Left forelimb (tissue), 1 donor: ENCODE measurements around the gene MDGA2.
"Not testable (repeated sequence)": the region's sequence is repeated elsewhere in the genome, so short reads cannot be mapped to it uniquely, and the experiment has no call there.

Experiments
- DNase-seq: peaks from one replicate; pipeline ENCODE4 v3.0.0-alpha.2; 2018; ENCODE audit warnings: low spot score

The MDGA2 gene

DNA sequence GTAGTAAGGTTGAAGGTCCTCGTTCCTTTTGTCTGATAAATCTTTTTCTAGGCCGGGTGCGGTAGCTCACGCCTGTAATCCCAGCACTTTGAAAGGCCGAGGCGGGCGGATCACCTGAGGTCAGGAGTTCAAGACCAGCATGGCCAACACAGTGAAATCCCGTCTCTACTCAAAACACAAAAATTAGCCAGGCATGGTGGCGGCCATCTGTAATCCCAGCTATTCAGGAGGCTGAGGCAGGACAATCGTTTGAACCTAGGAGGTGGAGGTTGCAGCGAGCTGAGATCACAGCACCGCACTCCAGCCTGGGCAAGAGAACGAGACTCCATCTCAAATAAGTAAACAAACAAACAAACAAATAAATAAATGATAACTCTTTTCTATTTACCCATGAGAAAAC is 51.3 kb downstream of the MDGA2 start:
- DNase-seq = not testable (repeated sequence)

DNA sequence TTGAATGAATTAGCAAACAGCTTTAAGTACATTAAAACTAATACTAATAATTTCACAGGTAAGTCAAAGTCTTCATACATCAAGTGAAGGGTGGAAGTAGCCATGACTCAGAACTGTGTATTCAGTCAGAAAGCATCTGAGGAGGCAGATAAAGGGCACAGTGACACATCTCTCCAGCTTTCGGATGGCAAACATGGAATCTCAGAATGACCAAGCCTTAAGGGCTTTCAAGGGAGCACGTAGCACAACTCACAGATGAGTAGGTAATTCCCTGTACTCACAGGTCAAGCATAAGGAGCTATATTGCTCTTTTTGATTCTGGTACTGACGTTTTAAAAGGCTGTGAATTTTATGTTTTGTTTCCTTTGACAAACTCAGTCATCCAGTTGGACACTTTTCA is 56.0 kb downstream of the MDGA2 start:
- DNase-seq = no peak

DNA sequence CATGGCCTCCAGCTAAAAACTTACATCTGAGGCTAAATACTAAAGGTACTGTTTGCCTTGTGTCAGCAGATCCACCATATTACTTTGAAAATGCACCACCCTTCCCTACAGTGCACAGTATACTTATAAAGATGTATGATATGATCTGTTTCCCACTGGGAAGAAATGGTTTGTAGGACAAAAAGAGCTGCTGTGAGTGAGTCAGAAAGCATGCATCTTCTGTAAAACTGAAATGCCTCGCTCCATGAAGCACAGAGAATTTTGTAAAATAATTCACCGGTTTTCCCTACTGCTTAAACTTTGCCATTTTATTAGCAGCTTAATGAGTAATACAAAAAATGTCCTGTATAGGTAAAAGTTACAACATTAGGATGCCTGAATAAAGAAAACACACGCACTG is 68.8 kb downstream of the MDGA2 start:
- no peak for DNase-seq

DNA sequence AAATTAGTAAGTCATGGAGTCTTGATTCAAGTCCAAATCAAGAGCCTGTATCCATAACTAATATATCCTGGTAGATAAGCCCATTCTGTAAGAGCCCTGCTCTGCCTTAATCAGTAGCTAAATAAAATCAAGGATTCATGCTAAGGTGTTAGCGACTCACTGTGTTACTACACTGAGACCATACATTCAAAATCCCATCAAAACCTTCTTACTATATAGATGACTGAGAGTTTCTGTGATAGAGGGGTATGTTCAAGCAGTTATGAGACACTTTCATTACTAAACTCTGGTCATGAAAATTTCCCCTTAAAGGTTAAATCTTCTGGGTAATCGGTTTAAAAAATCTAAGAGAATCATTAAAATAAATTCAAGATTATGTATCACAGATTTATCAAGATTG is 78.5 kb downstream of the MDGA2 start:
- no peak for DNase-seq

DNA sequence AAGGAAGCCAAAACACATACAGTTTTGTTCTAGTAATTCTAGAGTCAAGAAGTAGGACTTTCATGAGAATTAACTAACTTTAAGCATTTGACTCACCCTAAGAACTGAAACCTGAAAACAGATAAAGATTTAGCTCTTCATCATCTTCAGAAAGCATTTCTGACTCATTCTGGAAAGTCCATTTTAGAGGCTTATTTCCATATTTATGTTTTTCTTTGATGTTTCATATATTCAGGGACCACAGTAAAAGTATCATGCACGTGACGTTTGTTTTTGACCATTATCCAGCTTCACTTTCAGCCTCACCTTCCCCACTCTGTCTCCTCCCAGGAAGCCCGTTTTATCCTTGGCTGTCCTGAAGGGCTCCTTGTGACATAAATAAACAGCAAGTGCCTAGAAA is 79.2 kb downstream of the MDGA2 start:
- no peak for DNase-seq

DNA sequence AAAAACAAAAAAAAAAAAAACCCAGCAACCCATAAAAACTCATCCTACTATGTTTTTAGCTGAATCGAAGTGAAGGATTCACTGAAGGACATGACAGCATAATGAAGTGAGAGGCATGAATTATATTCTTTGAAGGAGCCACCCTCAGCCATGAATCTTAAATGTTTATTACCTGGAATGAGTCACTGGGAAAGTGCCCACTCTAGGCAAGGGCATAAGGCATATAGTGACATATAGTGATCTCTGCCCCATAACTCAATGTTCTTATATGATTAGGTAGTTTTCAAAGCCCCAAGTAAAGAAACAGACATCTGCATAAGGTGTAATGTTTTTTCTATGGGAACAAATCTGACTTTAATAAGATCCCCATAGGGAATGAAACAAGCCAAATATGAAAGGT is 79.9 kb downstream of the MDGA2 start:
- no peak for DNase-seq

DNA sequence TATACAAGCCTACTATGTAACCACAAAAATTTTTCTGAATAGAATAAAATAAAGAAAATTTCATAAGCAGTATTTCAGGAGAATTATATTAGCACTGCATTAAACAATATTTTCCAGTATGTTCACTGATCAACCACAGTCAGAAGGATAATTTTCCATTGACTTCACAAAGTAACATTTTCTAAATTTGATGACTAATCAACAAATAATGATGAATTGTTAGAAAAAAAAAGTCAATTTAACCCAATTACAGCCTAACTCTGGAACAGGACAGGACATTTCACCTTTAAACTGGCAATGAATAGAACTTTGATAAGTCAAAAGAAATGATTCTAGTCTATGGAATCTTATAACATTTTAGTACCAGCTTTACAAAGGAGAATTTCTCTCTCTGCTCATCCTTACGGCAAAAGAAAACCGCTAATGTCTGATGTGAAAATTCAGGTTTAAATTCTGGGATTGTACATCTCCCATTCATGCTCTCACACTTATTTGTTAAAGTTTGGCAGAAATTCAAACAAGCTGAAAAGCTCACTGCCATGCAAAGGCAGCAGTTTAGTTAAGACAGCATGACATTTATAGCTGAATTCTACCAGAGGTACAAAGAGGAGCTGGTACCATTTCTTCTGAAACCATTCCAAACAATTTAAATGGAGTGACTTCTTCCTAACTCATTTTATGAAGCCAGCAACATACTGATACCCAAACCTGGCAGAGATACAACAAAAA is 84.5 kb downstream of the MDGA2 start:
- DNase-seq = no peak

DNA sequence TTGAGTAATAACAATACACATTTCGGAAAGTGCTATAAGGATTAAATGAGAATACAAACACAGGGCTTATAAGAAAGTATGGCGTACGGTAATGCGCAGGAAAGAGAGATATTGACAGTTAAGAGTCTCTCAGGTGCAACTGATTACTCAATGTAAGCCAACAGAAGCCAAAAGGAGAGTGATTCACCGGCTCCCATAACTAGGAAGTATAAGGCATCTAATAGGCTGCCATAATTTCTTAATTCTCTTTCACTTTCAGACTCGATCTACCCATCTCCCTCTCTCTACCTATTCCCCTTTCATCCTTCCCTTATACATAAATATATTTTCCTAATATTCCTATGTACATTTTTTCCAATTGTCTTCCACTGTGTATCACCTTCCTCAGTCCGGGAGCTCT is 90.0 kb downstream of the MDGA2 start:
- DNase-seq = no peak

DNA sequence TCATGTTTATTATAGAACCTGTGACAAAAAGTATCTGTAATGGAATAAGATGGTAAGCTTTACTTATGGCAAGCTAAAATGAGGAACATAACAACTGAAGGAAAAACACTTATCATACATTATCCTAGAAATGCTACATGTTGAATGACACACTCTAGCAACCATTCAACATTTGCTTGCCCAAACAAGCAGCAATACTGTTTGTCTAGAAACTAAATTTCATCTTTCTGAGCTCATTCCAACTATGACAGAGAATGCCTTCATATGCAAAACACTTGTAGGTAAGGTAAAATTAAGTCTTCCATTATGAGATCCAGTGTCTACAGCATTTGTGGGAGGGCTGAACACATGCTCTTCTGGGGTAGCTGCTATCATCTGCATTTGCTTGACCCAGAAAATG is 108.1 kb downstream of the MDGA2 start:
- DNase-seq = no peak

DNA sequence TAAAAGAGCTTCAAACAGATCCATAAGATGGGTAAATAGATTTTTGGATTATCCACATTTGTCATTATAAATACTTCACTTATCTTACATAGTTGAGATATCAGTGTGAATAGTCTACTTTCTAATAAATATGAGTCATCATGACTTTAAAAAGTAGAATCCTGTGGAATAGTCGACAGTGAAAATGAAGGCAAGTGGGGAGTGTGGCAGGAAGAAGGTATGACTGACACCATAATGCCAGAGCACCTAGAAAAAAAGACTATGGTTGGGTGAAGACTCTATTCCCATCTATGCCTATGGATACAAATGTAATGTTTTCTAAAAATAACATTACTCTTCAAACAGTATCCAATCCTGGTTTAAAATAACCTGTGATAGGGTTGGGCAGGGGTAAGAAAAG is 117.5 kb downstream of the MDGA2 start:
- no peak for DNase-seq

DNA sequence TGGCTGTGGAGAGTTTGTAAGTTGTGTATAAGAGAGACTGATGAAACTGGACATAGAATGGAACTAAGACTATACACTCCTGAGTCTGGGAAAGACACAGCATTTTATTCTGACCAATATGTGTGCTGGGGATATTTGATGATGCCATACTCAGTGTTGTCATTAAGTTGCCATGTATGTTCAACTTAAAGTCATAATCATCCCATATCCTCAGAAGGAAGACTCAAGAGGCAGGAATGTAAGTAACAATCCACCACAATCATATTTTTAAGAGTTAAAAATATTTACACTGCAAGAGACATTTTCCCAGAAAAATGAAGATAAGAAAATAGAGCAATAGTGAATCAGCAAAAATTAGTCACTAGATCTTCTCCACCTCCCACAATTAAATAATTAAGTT is 120.1 kb downstream of the MDGA2 start:
- DNase-seq = no peak

DNA sequence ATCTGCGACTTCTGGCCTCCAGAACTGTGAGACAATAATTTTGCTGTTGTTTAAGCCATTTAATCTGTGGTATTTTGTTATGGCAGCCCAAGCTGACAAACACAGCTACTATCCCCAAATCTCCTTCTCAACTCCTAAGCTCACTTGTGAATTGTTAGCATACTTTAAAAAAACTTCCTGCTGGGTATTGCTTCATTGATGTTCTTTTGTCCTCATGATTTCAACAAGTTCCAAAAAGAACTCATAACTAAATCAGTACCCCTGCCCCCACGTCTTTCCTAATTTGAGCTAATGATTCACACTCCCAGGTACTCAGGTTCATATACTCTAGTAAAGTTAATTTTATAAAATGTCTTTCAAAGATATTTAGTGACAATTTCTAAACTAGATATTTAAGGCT is 125.5 kb downstream of the MDGA2 start:
- DNase-seq = no peak

DNA sequence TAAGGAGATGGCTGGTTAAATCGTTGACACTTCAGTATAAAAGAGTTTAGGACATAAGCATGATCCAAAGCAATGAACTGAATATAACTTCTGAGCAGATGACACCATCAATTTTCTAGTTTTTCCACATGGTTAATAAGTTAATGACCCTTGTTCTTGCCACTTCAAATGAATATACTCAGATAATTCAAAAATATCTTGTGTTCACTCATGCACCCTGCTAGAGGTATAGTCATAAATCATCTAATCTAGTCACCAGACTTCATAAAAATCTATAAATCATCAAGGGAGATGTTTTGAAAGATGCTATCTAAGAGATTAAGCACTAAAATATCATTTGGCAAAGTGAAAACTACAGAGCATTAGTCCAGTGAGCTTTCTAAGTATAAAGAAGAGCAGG is 131.9 kb downstream of the MDGA2 start:
- no peak for DNase-seq

DNA sequence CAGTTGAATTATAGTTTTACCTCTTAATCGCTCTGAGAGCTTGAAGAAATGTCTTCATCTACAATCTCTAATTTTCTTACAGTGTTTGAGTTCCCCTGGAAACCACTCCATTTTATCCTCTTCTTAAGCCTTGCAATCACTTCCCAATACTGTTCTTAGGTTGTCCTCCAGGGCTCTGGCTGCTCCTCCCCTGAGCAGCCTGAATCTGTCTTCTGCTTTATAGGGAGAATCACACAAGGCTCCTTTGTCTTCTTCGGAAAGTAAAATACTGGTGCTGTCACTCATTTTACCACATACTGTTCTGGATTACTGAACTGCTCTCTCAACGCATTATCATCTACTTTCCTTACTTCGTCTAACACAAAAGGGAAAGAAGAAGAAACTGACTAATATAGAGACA is 133.7 kb downstream of the MDGA2 start:
- DNase-seq = no peak

DNA sequence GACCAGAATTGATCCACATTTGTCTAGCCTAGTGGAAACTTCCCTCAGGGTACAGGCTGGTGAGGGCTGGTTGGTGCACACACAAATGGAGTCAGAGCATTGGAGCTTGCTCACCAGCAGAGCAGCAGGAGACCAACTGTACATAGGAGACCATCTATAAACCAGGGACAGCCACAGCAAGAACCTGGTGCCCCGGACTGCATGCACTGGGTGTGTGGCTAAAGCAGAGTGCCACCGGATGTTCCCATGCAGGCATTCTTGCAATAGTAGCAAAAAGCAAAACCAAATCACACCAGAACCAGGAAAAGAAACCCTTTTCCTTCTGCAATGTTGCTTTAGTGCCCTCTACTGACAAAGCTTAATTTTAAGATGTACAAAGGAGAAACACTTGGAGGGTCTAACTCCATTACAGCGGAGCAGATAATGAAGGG is 136.4 kb downstream of the MDGA2 start:
- peak; percentile 65 for DNase-seq

DNA sequence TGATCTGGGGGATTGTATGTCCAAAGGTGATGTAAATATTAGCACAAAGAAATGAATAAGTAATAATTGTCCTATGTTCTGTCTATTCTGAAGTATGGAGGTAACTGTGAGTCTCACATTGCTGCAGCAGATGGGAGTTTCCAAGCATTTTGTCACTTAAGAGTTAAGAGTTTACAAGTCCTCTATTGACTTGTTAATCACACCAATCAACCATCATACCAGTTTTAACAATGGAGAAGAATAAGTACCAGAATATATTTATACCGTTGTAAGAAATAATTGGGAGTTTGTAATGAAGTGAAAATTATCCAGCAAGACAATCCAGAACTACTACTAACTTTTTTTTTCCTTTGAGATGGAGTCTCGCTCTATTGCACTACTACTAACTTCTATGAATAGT is 139.1 kb downstream of the MDGA2 start:
- DNase-seq = no peak

DNA sequence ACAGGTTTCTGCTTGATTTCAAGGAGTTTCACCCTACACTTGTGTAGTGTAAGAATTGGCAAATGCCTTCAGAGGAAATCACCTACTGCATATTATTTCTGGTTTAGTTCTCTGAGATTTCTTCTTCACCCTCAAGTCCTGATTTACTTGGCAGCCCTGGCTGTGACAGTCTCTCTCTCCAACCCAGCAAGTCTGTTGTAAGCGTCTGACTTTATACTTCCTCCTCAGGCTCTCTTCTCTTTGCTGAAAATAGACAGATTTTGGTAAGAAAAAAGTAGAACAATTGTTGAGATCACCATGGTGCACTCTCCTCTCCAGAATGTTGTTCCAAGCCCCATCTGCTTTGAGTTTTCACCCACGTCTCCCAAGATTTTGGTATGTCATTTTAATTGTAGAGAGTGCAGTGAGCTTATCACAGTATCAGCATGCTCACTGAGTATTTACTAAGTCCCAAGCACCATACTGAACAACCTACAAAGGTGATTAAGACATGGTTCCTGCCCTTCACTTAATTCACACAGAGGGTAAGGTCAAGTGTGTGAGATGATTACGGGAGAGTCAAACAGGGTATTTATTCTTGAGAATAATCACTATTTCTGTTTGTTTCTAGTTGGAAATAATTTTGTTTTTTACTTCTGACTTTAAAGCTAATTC is 148.7 kb downstream of the MDGA2 start:
- no peak for DNase-seq

DNA sequence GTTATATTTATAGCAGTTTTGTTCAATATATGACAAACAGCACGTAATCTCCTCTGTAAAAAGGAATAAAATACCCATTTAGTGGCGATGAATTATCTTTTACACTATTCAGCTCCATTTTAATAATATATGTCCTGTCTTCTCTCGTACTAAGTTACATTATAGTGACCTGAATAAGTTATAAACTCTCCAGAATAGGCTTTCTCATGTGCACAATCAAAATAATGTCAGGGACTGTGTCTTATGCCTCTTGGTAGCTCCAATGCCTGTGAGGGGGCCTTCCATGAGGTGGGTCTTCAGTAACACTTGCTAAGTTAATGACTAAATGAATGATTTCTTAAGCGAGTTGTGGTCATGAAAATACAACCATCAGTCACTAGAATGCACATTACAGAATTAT is 150.9 kb downstream of the MDGA2 start:
- DNase-seq = no peak

DNA sequence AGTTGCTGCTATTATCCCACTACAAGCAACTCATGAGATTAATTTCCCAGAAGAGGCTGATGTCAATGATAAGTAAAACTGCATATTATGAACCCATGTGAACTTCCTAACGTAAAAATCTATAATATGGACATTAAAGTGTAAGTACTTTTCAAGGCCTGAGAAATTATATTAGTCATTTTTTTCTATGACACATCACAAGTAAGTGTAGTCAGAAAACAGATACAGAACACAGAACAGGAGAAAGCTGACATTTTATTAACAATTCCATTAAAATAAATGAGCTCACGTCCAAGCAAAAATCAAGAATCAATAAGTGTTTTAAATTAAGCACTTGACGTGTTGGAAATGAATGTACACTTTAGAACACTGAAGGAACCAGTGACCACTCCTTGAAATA is 155.0 kb downstream of the MDGA2 start:
- no peak for DNase-seq

DNA sequence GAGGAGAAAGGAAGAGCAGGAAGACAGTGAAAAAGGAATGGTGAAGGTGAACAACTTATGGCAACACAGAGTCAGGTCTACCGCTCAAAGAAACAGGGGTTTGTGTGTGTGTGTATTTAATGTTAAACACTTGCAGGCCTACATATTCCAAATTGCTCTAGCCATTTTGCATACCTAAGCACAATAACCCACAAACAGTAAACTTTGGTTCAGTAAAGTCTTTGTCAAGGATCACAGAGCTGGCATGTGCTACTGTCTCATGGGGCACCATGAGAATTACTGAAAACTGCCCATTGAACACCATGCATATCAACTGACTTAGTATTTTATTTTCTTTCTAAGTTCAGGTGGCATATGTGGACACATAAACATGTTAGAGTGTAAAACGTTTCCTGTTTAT is 163.6 kb downstream of the MDGA2 start:
- DNase-seq = no peak

DNA sequence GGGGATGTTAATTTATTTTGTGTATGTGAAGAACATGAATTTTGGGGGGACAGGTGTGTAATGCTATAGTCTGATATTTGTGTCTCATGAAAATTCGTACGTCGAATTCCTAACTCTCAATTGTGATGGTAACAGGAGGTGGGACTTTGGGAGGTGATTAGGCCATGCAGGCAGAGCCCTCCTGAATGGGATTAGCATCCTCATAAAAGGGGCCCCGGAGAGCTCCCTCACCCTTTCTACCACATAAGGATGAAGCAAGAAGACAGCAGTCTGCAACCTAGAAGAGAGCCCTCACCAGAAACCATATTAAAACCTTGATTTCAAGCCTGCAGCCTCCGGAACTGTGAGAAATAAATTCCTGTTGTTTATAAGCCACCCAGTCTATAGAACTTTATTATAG is 165.4 kb downstream of the MDGA2 start:
- DNase-seq = no peak

DNA sequence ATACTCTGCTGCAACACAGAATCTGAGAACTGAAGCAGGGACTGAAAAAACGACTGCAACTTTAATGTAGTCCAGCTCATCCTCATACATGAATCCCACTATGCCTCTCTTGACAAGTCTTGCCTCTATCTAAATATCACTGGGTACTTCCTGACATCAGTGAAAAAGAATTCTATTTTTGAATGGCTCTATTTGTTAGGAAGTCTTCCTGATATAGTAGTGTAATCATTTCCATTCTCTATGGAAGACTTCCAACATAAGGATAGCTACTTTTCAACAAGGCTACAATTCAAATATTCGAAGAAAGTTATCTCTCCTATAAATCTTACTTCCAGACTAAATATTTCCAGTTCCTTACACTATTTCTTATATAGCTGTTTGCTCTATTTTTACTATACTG is 167.5 kb downstream of the MDGA2 start:
- no peak for DNase-seq

DNA sequence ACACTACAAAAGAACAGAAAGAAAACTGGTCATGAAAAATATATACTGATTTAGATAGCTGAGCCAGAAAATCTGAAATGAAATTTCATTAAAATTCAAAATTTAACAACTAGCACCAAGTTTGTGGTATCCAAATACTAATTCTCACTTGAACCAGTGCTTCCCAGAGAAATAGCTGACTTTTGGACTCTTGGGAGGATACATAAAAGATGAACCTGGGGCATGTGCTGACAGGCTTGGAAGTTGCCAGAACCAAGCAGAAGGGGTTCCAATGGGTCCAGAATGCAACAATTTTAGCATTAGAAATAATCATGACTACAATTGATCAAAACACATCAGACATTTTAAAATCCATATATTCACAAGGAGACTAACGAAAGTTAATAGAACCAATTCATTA is 175.0 kb downstream of the MDGA2 start:
- DNase-seq = no peak

DNA sequence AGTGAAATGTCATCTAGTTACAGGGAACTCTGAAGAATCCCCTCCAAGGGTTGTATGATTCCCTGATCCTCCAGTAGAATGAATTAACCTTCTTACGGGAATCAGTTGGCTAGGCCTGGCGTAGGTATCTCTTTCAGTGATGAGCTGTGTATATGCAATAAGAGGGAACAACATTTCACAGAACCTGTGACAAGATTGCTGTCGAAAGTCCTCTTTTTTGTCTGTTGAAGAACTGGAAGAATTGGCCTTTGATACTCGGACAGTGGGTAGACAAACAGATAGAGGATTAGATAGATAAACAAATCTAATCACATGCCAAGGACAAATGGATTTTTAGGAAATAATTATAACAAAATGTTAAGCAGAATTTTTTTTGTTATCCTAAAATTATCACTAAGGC is 184.6 kb downstream of the MDGA2 start:
- DNase-seq = no peak
